Measurements from ENCODE around the gene SOX6. TPM values are rescaled to one million over a fixed set of nuclear protein-coding genes. Genes with fewer than 3 reads are reported as not detected.

The SOX6 gene
- total and polyA plus RNA-seq, 2 of the 13 experiments (the other 11 are each of a cell fraction or from before 2014, with no cell fraction given), result 2.6 to 11.2 TPM

GRCh38 chr11:16286095-16286494 lies 70.3 kb downstream of the SOX6 start:
- ChIA-PET POLR2A (no interaction called here), CTCF (ENCODE audit: low intra/inter-chr PET ratio, low total read pairs) (no interaction called here)
- BruUV-seq (replicated peaks), result no TSS peak
- DNase-seq (ENCODE audit: low spot score) (no peak), FAIRE-seq (no peak), ATAC-seq (no peak)
- Histone ChIP-seq H3K27ac (ENCODE audit: extremely low read length, insufficient read depth, low read length) (no peak overlapping the region), H3K36me3 (replicated peaks in 1 of 2; ENCODE audit: control insufficient read depth in 1 of 2, insufficient read depth in 2 of 2, low read length in 2 of 2) (no peaks in the 10 kb centered on the region), H3K4me2 (ENCODE audit: low read depth, low read length) (no peak overlapping the region), H3K9me3 (ENCODE audit: low read length) (no peaks in the 10 kb centered on the region), H3K79me2 (ENCODE audit: insufficient read depth, low read length) (no peaks in the 10 kb centered on the region), H3K4me1 (ENCODE audit: insufficient read depth, low read length) (no peaks in the 10 kb centered on the region), H3K27me3 (ENCODE audit: control insufficient read depth in 1 of 2, insufficient read depth in 2 of 2, low read length in 2 of 2) (no peaks in the 10 kb centered on the region), H3K4me3 (replicated peaks in 1 of 3; ENCODE audit: insufficient read depth in 1 of 3, low read depth in 2 of 3, low read length in 3 of 3) (no peak overlapping the region), H2AFZ (ENCODE audit: low read length) (no peak overlapping the region), H4K20me1 (ENCODE audit: insufficient read depth, low read length) (no peaks in the 10 kb centered on the region), H3K9ac (ENCODE audit: insufficient read depth, low read depth, low read length) (no peak overlapping the region)
- in situ Hi-C loops (cut with HindIII; ENCODE audit: extremely low pct_ligation_motif_present, low pct_unique_long_range_greater_than_20kb) (no loop called here), intact Hi-C loops (cut with micrococcal nuclease; ENCODE audit: unreplicated experiment) (no loop called here)
- WGBS (ENCODE audit: low lambda C conversion rate), result 6% methylated on average over 3 of the region's 3 CpGs
- TF ChIP-seq ASH2L (IDR thresholded peaks at IDR 0.05; ENCODE audit: insufficient read length, low read depth, low read length) (no peak), MTA1 (CRISPR knock-in tag; IDR thresholded peaks at IDR 0.05; ENCODE audit: borderline replicate concordance) (no peak), PCBP1 (IDR thresholded peaks at IDR 0.05; ENCODE audit: borderline replicate concordance, low read depth, low read length) (no peak), CHD4 (IDR thresholded peaks at IDR 0.05; ENCODE audit: borderline replicate concordance, low read length) (no peak), ZKSCAN5 (CRISPR knock-in tag; IDR thresholded peaks at IDR 0.05) (no peak), ZNF251 (CRISPR knock-in tag; IDR thresholded peaks at IDR 0.05) (no peak), ZNF780A (CRISPR knock-in tag; IDR thresholded peaks at IDR 0.05) (no peak), DDIT3 (CRISPR knock-in tag; IDR thresholded peaks at IDR 0.05) (no peak)
- TF ChIP-seq, protein P1, sequence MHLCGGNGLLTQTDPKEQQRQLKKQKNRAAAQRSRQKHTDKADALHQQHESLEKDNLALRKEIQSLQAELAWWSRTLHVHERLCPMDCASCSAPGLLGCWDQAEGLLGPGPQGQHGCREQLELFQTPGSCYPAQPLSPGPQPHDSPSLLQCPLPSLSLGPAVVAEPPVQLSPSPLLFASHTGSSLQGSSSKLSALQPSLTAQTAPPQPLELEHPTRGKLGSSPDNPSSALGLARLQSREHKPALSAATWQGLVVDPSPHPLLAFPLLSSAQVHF (CRISPR knock-in tag; IDR thresholded peaks at IDR 0.05), result no peak
- TF ChIP-seq, protein P2, sequence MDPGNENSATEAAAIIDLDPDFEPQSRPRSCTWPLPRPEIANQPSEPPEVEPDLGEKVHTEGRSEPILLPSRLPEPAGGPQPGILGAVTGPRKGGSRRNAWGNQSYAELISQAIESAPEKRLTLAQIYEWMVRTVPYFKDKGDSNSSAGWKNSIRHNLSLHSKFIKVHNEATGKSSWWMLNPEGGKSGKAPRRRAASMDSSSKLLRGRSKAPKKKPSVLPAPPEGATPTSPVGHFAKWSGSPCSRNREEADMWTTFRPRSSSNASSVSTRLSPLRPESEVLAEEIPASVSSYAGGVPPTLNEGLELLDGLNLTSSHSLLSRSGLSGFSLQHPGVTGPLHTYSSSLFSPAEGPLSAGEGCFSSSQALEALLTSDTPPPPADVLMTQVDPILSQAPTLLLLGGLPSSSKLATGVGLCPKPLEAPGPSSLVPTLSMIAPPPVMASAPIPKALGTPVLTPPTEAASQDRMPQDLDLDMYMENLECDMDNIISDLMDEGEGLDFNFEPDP (CRISPR knock-in tag; conservative IDR thresholded peaks at IDR 0.05), result no peak
- TF ChIP-seq, protein P3, sequence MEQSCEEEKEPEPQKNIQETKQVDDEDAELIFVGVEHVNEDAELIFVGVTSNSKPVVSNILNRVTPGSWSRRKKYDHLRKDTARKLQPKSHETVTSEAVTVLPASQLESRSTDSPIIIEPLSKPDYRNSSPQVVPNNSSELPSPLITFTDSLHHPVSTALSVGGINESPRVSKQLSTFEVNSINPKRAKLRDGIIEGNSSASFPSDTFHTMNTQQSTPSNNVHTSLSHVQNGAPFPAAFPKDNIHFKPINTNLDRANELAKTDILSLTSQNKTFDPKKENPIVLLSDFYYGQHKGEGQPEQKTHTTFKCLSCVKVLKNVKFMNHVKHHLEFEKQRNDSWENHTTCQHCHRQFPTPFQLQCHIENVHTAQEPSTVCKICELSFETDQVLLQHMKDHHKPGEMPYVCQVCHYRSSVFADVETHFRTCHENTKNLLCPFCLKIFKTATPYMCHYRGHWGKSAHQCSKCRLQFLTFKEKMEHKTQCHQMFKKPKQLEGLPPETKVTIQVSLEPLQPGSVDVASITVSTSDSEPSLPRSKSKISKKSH (CRISPR knock-in tag; IDR thresholded peaks at IDR 0.05; ENCODE audit: borderline replicate concordance), result no peak
- TF ChIP-seq, protein P4, sequence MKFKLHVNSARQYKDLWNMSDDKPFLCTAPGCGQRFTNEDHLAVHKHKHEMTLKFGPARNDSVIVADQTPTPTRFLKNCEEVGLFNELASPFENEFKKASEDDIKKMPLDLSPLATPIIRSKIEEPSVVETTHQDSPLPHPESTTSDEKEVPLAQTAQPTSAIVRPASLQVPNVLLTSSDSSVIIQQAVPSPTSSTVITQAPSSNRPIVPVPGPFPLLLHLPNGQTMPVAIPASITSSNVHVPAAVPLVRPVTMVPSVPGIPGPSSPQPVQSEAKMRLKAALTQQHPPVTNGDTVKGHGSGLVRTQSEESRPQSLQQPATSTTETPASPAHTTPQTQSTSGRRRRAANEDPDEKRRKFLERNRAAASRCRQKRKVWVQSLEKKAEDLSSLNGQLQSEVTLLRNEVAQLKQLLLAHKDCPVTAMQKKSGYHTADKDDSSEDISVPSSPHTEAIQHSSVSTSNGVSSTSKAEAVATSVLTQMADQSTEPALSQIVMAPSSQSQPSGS (CRISPR knock-in tag; IDR thresholded peaks at IDR 0.05), result no peak
